Lower leg skin (tissue), 4 donors: ENCODE results near the gene EYA2. TPM values are rescaled to one million over a fixed set of nuclear protein-coding genes. Genes with fewer than 3 reads are reported as not detected.

Source experiments
- DNase-seq, 2 donors: peaks; one replicate each; pipeline ENCODE4 v3.0.0-alpha.2; 2019; ENCODE audit warnings: low spot score in 2 of 2
- H3K4me3 ChIP-seq: fragments of 200-600 bp; sonication (generic); 2 replicates; pipeline ENCODE4 v1.5.1; 2017; ENCODE audit warnings: mild to moderate bottlenecking, low read depth; ENCODE audit not compliant: poor library complexity, severe bottlenecking
- POLR2A ChIP-seq, 2 donors: fragments of 450-650 bp; IDR thresholded peaks; one replicate each; pipeline ENCODE4 v1.6.1; 2016 to 2017; ENCODE audit warnings: antibody characterized with exemption in 2 of 2, mild to moderate bottlenecking in 1 of 2, moderate library complexity in 1 of 2
- WGBS, 2 donors: methylation state at CpG; one replicate each; pipeline ENCODE4 v1.1.5; 2018; 5-methylcytosine and 5-hydroxymethylcytosine counted together
- intact Hi-C: fragments of 100-400 bp; cut with DNase I; formaldehyde crosslinking; loops from one replicate; pipeline ENCODE4 v1.15.0; 2023; ENCODE audit warnings: low total_unique reads
- total RNA-seq, 4 donors: library from RNA; depleted of rRNA; stranded (reverse); fragments of >200 nt; gene quantifications; one replicate each; pipeline ENCODE4 v1.1.0, GENCODE V29; 2016
- TF ChIP-seq, protein P1 (sequence below), 3 donors: fragments of 450-650 bp; IDR thresholded peaks; one replicate each; pipeline ENCODE4 v1.5.1; 2016; ENCODE audit warnings: antibody characterized with exemption in 3 of 3, mild to moderate bottlenecking in 3 of 3, moderate library complexity in 2 of 3

Gene EYA2
- total RNA-seq, 4 donors from 2014 or later: 0.63 to 6.1 (median 3.3) TPM

GRCh38 chr20:47099825-47100441 lies 205.3 kb downstream of the EYA2 start:
- no peak for TF ChIP-seq POLR2A (IDR thresholded peaks at IDR 0.05)
- TF ChIP-seq, protein P1, sequence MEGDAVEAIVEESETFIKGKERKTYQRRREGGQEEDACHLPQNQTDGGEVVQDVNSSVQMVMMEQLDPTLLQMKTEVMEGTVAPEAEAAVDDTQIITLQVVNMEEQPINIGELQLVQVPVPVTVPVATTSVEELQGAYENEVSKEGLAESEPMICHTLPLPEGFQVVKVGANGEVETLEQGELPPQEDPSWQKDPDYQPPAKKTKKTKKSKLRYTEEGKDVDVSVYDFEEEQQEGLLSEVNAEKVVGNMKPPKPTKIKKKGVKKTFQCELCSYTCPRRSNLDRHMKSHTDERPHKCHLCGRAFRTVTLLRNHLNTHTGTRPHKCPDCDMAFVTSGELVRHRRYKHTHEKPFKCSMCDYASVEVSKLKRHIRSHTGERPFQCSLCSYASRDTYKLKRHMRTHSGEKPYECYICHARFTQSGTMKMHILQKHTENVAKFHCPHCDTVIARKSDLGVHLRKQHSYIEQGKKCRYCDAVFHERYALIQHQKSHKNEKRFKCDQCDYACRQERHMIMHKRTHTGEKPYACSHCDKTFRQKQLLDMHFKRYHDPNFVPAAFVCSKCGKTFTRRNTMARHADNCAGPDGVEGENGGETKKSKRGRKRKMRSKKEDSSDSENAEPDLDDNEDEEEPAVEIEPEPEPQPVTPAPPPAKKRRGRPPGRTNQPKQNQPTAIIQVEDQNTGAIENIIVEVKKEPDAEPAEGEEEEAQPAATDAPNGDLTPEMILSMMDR (IDR thresholded peaks at IDR 0.05): no peak
- peak; percentile 21 to 85 for DNase-seq
- intact Hi-C loops: no loop called here
- no peak overlapping the region for H3K4me3 ChIP-seq
- WGBS, 2 donors: 46 to 55% methylated on average over 6 of the region's 6 CpGs

DNA sequence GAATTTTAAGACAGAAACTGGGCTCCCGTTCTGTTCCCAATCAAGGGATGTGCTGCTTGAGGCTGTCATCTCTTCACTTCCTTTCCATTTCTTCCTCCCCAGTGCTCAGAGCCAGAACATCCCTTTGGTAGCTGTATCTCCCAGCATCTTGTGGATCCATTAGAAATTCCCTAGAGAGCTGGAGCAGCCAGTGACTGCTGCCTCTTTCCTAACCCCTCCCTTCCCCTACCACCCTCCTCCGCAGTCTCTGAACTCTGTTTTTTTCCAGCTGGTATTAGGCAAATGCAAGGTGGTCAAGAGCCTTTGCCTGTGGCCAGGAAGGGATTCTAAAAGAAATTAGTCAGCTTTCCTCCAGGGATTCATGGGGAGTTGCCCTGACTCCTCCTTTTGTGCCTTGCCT lies 208.0 kb downstream of the EYA2 start:
- DNase-seq: peak in 1 of 2 donors; percentile 28
- H3K4me3 ChIP-seq: no peak overlapping the region
- intact Hi-C loops: no loop called here
- WGBS, 2 donors: 58 to 63% methylated on average over 2 of the region's 2 CpGs
- TF ChIP-seq, protein P1 (IDR thresholded peaks at IDR 0.05): no peak
- no peak for TF ChIP-seq POLR2A (IDR thresholded peaks at IDR 0.05)

GRCh38 chr20:47106786-47107185 lies 212.1 kb downstream of the EYA2 start:
- no peak for DNase-seq
- no peak for TF ChIP-seq POLR2A (IDR thresholded peaks at IDR 0.05)
- TF ChIP-seq, protein P1 (IDR thresholded peaks at IDR 0.05): no peak
- intact Hi-C loops: no loop called here
- no peak overlapping the region for H3K4me3 ChIP-seq
- 74 to 82% methylated on average over 7 of the region's 7 CpGs for WGBS, 2 donors

DNA sequence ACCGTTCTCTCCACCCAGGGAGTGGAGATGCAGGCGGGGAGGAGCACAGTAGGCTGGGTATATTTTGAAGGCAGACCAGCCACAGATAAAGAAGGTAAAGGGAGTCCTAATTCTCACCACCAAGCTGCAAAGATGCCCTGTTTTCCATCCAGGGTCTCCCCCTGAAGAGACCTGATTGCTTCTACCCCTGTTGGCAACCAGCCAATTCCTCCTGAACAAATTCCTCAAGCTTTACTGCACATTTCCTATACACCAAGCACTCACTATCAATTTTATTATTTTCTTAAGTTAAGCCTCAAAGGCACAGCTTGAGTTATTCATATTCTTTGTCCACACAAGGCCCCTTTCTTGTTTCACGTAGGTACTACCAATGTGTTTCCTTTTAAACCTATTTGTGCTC lies 214.4 kb downstream of the EYA2 start:
- no peak for TF ChIP-seq POLR2A (IDR thresholded peaks at IDR 0.05)
- TF ChIP-seq, protein P1 (IDR thresholded peaks at IDR 0.05): no peak
- intact Hi-C loops: no loop called here
- WGBS, 2 donors: 75 to 76% methylated on average over 3 of the region's 3 CpGs
- H3K4me3 ChIP-seq: no peak overlapping the region
- no peak for DNase-seq

DNA sequence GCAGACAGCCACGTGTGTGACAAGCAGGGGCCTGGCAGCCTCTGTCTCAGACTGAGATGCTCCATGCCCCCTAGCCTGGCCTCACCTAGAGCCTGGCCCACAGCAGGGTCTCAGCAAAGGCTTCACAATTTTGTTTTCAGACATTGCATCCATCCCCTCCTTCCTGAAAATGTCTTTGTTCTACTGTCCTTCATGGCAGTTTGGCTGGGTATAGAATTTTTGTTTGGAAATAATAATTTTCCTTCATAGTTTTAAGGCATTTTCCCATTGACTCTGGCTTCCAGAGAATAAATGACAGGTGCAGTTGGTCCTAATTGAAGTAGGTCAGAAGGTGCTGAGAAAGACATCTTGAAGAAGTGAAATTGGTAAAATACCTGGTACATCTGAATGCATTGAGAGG lies 216.2 kb downstream of the EYA2 start:
- 62 to 81% methylated on average over 1 of the region's 1 CpG for WGBS, 2 donors
- intact Hi-C loops: no loop called here
- TF ChIP-seq, protein P1 (IDR thresholded peaks at IDR 0.05): no peak
- TF ChIP-seq POLR2A (IDR thresholded peaks at IDR 0.05): no peak
- H3K4me3 ChIP-seq: no peak overlapping the region
- DNase-seq: no peak

GRCh38 chr20:47111576-47111975 lies 216.9 kb downstream of the EYA2 start:
- DNase-seq: no peak
- TF ChIP-seq, protein P1 (IDR thresholded peaks at IDR 0.05): no peak
- no peak for TF ChIP-seq POLR2A (IDR thresholded peaks at IDR 0.05)
- intact Hi-C loops: no loop called here
- 83 to 84% methylated on average over 5 of the region's 5 CpGs for WGBS, 2 donors
- H3K4me3 ChIP-seq: no peak overlapping the region
